Measurements from ENCODE around the gene ADGRV1.

DNA sequence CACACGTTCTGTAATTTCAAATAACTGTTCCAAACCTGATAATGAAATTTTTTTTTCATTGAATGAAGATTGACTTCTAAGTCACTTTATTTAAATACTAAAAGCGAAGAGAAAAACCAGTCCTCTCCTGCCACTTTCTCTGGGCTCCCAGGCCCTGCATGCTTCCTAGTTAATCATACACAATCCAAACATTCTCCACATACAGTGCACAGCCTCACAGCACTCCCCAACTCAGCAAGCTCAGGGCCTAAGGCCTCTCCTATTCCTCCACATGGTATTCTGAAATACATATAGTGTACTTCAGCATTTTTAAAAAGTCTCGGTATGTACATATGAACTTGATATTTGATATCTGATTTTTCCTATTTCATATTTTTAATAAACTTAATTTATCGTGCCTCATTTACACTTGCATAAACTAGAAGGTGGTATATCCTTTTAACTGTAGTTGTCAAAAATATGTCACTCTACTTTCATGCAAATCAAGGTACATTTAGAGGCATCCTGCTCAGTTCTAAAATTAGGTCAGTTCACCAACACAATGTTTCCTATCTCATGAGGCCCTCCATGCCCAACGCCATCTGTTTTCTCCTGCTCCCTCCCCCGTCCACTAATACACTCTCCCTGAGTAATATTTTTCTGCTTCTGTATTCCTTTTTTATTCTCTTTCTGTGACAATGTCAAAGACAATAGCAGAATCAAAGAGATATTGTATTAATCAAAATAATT lies 617.9 kb downstream of the ADGRV1 start:
- TF ChIP-seq SUZ12 (IDR thresholded peaks at IDR 0.05; ENCODE audit: extremely low read depth, insufficient read depth, insufficient read length) (no peak), YY1 (IDR thresholded peaks at IDR 0.05; ENCODE audit: insufficient read depth, insufficient read length) (no peak), ZNF274 (IDR thresholded peaks at IDR 0.05; ENCODE audit: low read depth, low read length) (no peak)
